Measurements from ENCODE around the gene TMEM175. TPM values are rescaled to one million over a fixed set of nuclear protein-coding genes. Genes with fewer than 3 reads are reported as not detected.
A peak's percentile ranks its signal among the peaks of the same experiment; 100 is the strongest.
"Not testable (repeated sequence)": the region's sequence is repeated elsewhere in the genome, so short reads cannot be mapped to it uniquely, and the experiment has no call there.

Gene TMEM175
- total RNA-seq, 2 donors from 2014 or later, result 36.9 to 43.6 TPM

DNA sequence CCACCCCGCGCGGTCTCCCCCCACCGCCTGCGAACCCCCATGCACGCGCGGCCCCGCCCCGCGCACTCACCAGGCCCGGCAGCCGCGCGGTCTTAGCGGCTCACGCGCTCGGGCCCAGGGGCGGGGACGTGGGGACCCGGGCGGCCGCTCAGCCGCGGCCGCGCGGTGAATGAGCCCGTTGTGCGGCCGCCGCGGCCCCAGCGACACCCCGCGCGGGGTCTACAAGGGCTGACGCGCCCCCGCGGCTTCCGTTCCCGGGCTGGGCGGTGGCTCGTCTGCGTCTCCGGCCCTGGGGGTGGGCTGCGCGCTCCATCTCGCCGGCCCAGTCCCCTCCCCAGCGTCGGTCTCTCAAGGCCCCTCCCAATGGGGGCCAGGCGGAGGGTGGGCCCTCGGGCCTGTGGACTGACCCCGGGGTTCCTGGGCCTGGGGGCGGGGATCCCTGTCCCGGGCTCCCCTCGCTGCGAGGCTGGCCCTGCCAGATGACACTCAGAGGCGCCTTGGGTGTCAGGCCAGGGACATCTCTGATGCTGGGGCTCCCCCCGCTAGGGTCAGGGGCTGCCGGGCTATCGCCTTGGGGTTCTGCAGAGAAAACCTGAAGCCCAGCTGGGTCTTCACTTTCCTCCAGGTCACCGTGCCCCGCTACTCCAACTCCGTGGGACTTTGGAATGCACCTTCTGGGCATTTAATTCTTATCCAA, 65.3 kb downstream of the TMEM175 start:
- H3K4me3 Mint-ChIP-seq, result peak overlapping the region; percentile 53
- ATAC-seq (peak; percentile 54), DNase-seq (no peak)
- H3K27ac Mint-ChIP-seq, result no peak overlapping the region
- H3K36me3 Mint-ChIP-seq (ENCODE audit: low read depth), result peaks cover 2% of the 10 kb centered on the region
- no peaks in the 10 kb centered on the region for H3K9me3 ChIP-seq (ENCODE audit: control insufficient read depth, low read length, poor library complexity, severe bottlenecking)
- H3K4me1 Mint-ChIP-seq, result peaks cover 10% of the 10 kb centered on the region
- H3K27me3 Mint-ChIP-seq, result peaks cover 22% of the 10 kb centered on the region

DNA sequence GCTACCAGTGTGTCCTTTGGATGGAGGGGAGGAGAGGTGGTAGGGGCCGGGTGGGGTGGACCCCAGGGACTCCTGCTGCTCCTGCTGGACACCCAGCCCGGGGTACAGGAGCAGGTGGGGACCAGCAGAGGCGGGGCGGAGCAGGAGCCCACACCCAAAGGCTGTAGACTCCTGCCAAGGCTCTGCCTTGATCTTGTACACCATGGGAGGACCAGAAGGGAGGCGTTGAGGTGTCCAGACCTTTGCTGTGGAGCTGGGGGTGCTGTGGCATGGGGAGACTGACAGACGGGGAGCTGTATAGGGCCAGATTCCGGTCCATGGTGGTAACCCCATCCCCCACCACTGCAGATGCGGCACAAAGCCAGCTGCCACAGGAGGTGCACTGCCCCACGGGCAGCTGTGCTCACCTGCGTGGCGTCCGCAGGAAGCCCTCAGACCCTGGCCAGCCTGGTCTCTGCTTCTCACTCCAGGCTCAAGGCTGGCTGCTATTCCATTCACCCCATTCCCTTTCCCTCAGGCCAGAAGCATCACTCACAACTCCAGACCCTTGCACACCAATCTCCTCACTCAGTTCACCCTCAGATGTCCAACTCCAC, 65.9 kb downstream of the TMEM175 start:
- ATAC-seq (no peak), DNase-seq (no peak)
- peaks cover 2% of the 10 kb centered on the region for H3K36me3 Mint-ChIP-seq (ENCODE audit: low read depth)
- H3K9me3 ChIP-seq (ENCODE audit: control insufficient read depth, low read length, poor library complexity, severe bottlenecking), result no peaks in the 10 kb centered on the region
- H3K27ac Mint-ChIP-seq, result no peak overlapping the region
- H3K4me1 Mint-ChIP-seq, result peaks cover 7% of the 10 kb centered on the region
- H3K4me3 Mint-ChIP-seq, result peak overlapping the region; percentile 53
- H3K27me3 Mint-ChIP-seq, result peaks cover 22% of the 10 kb centered on the region

DNA sequence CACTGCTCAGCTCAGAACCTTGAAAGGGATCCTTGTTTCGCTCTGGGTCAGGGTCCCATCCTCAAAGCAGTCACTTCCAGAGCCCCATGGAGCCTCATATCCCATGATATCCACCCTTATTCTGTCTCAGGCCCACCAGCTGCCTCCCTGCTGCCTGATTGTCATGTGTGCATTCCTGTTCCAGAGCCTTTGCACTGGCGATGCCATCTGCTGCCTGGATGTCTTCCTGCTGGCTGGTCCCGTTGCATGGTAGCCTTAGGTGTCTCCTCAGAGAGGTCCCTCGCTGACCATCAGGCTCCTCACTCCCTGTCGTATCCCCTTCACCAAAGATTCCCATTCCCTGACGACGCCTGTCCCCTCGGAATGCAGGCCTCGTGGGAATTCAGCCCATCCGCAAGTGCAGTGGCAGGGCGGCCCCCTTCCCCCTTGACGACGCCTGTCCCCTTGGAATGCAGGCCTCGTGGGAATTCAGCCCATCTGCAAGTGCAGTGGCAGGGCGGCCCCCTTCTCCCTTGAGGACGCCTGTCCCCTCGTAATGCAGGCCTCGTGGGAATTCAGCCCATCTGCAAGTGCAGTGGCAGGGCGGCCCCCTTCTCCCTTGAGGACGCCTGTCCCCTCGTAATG, 67.1 kb downstream of the TMEM175 start:
- DNase-seq; H3K4me1 Mint-ChIP-seq; H3K27ac Mint-ChIP-seq; H3K9me3 ChIP-seq (ENCODE audit: control insufficient read depth, low read length, poor library complexity, severe bottlenecking); H3K36me3 Mint-ChIP-seq (ENCODE audit: low read depth); ATAC-seq: not testable (repeated sequence)
- H3K4me3 Mint-ChIP-seq, result peak overlapping the region; percentile 49
- peaks cover 22% of the 10 kb centered on the region for H3K27me3 Mint-ChIP-seq

DNA sequence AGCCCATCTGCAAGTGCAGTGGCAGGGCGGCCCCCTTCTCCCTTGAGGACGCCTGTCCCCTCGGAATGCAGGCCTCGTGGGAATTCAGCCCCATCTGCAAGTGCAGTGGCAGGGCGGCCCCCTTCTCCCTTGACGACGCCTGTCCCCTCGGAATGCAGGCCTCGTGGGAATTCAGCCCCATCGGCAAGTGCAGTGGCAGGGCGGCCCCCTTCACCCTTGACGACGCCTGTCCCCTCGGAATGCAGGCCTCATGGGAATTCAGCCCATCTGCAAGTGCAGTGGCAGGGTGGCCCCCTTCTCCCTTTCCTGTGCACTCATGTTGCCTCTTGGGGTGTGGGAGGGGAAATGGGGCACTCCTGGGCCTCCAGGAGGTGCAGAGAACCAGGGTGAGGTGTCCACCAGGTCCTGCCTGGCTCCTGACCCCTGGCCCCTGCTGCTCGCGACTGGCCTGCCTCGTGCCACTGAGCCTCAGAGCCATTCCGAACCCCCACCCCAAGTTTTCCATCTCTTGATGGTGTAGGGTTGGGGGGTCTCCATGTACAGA, 67.7 kb downstream of the TMEM175 start:
- peaks cover 28% of the 10 kb centered on the region for H3K27me3 Mint-ChIP-seq
- H3K4me3 Mint-ChIP-seq, result no peak overlapping the region
- H3K36me3 Mint-ChIP-seq (ENCODE audit: low read depth), result peaks cover 2% of the 10 kb centered on the region

DNA sequence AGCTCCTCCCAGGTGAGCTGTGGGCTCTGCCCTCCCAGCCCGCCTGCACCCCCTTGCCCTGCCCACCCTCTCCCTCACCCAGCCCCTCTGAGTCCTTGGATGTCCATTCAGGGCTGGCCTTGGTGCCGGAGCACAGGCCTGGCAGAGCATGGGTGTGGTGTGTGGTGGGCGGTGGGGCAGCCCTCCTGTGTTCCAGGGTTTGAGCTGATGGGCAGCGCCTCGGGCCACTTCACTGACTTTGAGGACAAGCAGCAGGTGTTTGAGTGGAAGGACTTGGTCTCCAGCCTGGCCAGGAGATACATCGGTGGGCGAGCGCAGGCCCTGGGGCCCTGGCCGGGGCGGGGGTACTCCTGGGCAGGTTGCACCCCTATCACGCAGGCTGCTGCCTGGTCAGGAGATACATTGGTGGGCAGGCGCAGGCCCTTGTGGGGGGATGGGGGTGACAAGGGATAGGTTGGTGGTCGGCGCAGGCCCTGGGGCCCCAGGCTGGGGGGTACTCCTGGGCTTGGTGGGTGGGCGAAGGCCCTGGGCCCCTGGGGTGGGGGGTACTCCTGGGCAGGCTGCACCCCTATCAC, 68.5 kb downstream of the TMEM175 start:
- Mint-ChIP-seq H3K4me1 (peaks cover 7% of the 10 kb centered on the region), H3K27ac (no peak overlapping the region), H3K27me3 (peaks cover 32% of the 10 kb centered on the region), H3K36me3 (ENCODE audit: low read depth) (peaks cover 2% of the 10 kb centered on the region), H3K4me3 (no peak overlapping the region)
- no peak for ATAC-seq
- peak in 1 of 3 donors; percentile 8 for DNase-seq
- H3K9me3 ChIP-seq (ENCODE audit: control insufficient read depth, low read length, poor library complexity, severe bottlenecking), result no peaks in the 10 kb centered on the region

More for the DNA sequence above, 67.7 kb downstream of the TMEM175 start:
- ATAC-seq, result no peak
- H3K9me3 ChIP-seq (ENCODE audit: control insufficient read depth, low read length, poor library complexity, severe bottlenecking), result no peaks in the 10 kb centered on the region
- Mint-ChIP-seq H3K27ac (no peak overlapping the region), H3K4me1 (peaks cover 7% of the 10 kb centered on the region)
- DNase-seq, result no peak

DNA sequence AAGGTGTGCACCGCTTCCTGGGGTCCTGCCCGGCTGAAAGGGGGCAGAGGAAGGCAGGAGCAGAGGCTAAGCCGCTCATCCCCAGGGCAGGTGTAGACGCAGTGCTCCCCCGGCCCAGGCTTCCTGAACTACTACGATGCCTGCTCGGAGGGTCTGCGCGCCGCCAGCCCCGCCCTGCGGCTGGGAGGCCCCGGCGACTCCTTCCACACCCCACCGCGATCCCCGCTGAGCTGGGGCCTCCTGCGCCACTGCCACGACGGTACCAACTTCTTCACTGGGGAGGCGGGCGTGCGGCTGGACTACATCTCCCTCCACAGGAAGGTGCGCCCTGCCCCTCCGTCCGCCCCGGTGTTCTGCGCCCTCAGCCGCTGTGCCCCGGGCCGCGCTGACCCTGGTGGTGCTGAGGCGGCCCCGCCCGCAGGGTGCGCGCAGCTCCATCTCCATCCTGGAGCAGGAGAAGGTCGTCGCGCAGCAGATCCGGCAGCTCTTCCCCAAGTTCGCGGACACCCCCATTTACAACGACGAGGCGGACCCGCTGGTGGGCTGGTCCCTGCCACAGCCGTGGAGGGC, 69.4 kb downstream of the TMEM175 start:
- no peak for DNase-seq
- H3K27ac Mint-ChIP-seq, result no peak overlapping the region
- H3K4me1 Mint-ChIP-seq, result peaks cover 7% of the 10 kb centered on the region
- peaks cover 35% of the 10 kb centered on the region for H3K27me3 Mint-ChIP-seq
- H3K4me3 Mint-ChIP-seq, result no peak overlapping the region
- ATAC-seq, result no peak
- H3K36me3 Mint-ChIP-seq (ENCODE audit: low read depth), result peaks cover 5% of the 10 kb centered on the region
- H3K9me3 ChIP-seq (ENCODE audit: control insufficient read depth, low read length, poor library complexity, severe bottlenecking), result no peaks in the 10 kb centered on the region

DNA sequence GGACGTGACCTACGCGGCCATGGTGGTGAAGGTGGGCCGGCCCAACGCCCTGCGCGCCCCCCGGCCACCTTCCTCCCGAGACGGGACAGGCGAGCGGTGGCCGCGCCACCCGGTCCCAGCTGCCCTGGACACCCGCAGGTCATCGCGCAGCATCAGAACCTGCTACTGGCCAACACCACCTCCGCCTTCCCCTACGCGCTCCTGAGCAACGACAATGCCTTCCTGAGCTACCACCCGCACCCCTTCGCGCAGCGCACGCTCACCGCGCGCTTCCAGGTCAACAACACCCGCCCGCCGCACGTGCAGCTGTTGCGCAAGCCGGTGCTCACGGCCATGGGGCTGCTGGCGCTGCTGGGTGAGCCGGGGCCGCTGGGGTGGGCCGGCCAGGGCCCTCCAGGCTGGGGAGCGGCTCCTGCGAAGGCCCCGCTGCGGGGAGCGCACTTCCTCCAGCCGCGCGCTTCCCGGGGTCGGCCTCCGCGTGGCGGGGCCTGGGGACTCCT, 69.9 kb downstream of the TMEM175 start:
- H3K9me3 ChIP-seq (ENCODE audit: control insufficient read depth, low read length, poor library complexity, severe bottlenecking), result no peaks in the 10 kb centered on the region
- DNase-seq, result no peak
- H3K36me3 Mint-ChIP-seq (ENCODE audit: low read depth), result peaks cover 5% of the 10 kb centered on the region
- peaks cover 34% of the 10 kb centered on the region for H3K27me3 Mint-ChIP-seq
- peak overlapping the region; percentile 33 for H3K4me3 Mint-ChIP-seq
- H3K4me1 Mint-ChIP-seq, result peaks cover 7% of the 10 kb centered on the region
- ATAC-seq, result no peak
- H3K27ac Mint-ChIP-seq, result no peak overlapping the region

DNA sequence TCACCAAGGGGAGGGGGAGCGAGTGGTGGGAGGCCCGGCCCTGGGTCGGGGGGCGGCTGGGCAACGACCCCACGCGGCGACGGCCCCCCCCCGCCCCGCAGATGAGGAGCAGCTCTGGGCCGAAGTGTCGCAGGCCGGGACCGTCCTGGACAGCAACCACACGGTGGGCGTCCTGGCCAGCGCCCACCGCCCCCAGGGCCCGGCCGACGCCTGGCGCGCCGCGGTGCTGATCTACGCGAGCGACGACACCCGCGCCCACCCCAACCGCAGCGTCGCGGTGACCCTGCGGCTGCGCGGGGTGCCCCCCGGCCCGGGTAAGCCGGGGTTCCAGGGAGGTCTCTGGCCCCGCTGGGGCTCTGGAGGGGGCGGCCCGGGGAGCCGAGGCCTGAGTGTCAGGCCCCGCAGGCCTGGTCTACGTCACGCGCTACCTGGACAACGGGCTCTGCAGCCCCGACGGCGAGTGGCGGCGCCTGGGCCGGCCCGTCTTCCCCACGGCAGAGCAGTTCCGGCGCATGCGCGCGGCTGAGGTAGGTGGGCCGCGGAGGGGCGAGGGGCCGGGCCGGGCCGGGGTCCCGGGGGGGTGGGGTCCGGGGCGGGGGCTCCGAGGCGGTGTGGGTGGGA, 70.5 kb downstream of the TMEM175 start:
- ATAC-seq, result no peak
- Mint-ChIP-seq H3K36me3 (ENCODE audit: low read depth) (peaks cover 5% of the 10 kb centered on the region), H3K4me1 (peaks cover 7% of the 10 kb centered on the region), H3K27me3 (peaks cover 38% of the 10 kb centered on the region), H3K27ac (no peak overlapping the region), H3K4me3 (no peak overlapping the region)
- DNase-seq, result no peak
- H3K9me3 ChIP-seq (ENCODE audit: control insufficient read depth, low read length, poor library complexity, severe bottlenecking), result no peaks in the 10 kb centered on the region

DNA sequence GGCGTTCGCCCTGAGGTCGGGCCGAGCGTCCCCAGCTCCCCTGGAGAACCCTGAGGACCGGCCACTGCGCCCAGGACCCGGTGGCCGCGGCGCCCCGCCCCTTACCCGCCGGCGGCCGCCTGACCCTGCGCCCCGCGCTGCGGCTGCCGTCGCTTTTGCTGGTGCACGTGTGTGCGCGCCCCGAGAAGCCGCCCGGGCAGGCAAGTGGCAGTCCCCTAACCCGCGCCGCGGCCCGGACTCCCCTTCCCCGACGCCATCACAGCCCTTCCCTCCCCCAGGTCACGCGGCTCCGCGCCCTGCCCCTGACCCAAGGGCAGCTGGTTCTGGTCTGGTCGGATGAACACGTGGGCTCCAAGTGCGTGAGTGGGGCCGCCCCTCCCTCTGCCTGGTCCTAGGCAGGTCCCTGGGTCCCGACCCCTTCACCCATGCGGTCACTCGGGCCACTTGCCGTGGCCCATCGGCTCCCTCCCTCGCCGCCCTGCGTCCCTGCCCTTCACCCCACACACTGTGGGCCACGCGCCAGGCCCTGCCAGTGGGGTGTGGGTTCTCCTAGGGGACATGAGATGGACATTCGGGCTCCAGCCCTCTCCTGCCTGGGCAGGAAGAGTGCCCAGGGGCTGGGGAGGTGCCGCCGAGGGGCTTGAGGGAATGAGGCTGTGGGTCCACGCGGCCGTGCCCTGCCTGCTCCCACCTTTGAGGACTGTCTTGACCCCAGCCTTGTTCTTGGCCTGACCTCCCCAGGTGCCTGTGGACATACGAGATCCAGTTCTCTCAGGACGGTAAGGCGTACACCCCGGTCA, 71.2 kb downstream of the TMEM175 start:
- H3K36me3 Mint-ChIP-seq (ENCODE audit: low read depth), result peaks cover 5% of the 10 kb centered on the region
- no peak for ATAC-seq
- DNase-seq, result no peak
- H3K4me1 Mint-ChIP-seq, result peaks cover 6% of the 10 kb centered on the region
- no peak overlapping the region for H3K27ac Mint-ChIP-seq
- H3K4me3 Mint-ChIP-seq, result no peak overlapping the region
- peaks cover 39% of the 10 kb centered on the region for H3K27me3 Mint-ChIP-seq
- no peaks in the 10 kb centered on the region for H3K9me3 ChIP-seq (ENCODE audit: control insufficient read depth, low read length, poor library complexity, severe bottlenecking)

DNA sequence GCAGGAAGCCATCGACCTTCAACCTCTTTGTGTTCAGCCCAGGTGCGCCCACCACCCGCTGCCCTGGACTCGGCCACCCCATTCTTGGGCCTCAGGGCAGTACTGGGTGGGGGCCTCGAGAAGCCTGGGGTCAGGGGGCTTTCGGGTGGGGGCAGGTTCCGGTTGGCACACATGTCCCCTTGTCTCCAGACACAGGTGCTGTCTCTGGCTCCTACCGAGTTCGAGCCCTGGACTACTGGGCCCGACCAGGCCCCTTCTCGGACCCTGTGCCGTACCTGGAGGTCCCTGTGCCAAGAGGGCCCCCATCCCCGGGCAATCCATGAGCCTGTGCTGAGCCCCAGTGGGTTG, 71.8 kb downstream of the TMEM175 start:
- ATAC-seq (no peak), DNase-seq (no peak)
- no peaks in the 10 kb centered on the region for H3K9me3 ChIP-seq (ENCODE audit: control insufficient read depth, low read length, poor library complexity, severe bottlenecking)
- Mint-ChIP-seq H3K4me3 (no peak overlapping the region), H3K36me3 (ENCODE audit: low read depth) (peaks cover 5% of the 10 kb centered on the region), H3K27me3 (peaks cover 41% of the 10 kb centered on the region), H3K4me1 (peaks cover 4% of the 10 kb centered on the region), H3K27ac (no peak overlapping the region)

DNA sequence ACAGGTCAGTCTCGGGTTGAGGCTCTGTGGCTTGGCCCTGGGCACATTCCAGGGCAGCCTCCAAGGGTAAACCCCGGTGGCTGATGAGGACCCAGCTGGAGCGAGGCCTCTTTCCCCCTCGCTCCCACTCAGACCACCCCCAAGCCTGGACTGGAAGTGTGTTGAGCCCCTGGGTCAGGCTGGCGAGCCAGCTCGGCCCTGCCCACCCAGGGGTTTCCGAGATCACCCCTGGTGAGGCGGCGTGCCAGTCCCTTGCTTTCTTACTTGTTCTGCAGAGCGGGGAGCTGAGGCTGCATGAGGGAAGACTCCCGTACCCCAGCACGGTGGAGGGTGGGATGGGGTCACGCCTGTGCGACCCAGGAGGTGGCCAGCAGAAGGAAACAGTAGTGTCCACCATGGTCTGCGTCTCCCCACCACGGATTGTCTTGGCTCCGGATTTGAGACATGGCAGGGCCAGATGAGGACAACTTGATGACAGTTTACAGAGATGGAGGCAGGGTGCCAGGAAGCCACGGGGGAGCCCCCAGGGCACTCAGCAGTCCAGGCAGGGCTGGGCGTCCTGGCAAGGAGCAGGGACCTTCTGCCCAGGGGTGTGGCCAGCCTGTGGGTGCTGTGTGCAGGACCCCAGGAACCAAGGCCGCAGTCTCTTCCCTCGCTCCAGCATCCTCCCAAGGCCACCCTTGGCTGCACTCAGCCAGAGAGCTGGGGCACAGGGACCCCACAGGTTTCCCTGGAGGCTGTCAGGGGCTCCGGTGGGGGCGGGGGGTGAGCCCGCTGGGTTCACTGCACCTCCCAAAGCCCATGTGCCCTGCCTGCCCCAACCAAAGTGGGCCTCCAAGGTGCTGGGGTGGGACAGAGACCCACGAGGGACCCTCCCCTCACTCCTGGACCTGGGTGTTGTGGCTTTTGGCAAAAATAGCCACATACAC, 72.6 kb downstream of the TMEM175 start:
- no peaks in the 10 kb centered on the region for H3K9me3 ChIP-seq (ENCODE audit: control insufficient read depth, low read length, poor library complexity, severe bottlenecking)
- no peak for DNase-seq
- Mint-ChIP-seq H3K27me3 (peaks cover 34% of the 10 kb centered on the region), H3K4me1 (peaks cover 3% of the 10 kb centered on the region), H3K36me3 (ENCODE audit: low read depth) (peaks cover 2% of the 10 kb centered on the region), H3K4me3 (peak overlapping the region; percentile 25), H3K27ac (no peak overlapping the region)
- no peak for ATAC-seq
